Muscle of leg (tissue), 11 donors: ENCODE data around the gene CLCNKB. TPM values are rescaled to one million over a fixed set of nuclear protein-coding genes. Genes with fewer than 3 reads are reported as not detected.
"Not testable (repeated sequence)": the region's sequence is repeated elsewhere in the genome, so short reads cannot be mapped to it uniquely, and the experiment has no call there.

Experiments used
- DNase-seq: peaks from one replicate; pipeline ENCODE4 v3.0.0; 2013
- H3K27ac ChIP-seq: one replicate; pipeline ENCODE4 v1.5.1; 2013; ENCODE audit warnings: mild to moderate bottlenecking, low read length, control low read depth
- H3K27me3 ChIP-seq: one replicate; pipeline ENCODE4 v1.6.1; 2013; ENCODE audit warnings: low read length; ENCODE audit not compliant: control insufficient read depth, insufficient read depth
- H3K36me3 ChIP-seq: one replicate; pipeline ENCODE4 v1.6.1; 2013; ENCODE audit warnings: low read length; ENCODE audit not compliant: control insufficient read depth, insufficient read depth
- H3K4me1 ChIP-seq: one replicate; pipeline ENCODE4 v1.6.1; 2013; ENCODE audit warnings: low read length; ENCODE audit not compliant: control insufficient read depth, insufficient read depth
- H3K4me3 ChIP-seq: one replicate; pipeline ENCODE4 v1.5.1; 2013; ENCODE audit warnings: low read length, control low read depth
- H3K9me3 ChIP-seq: replicated peaks from 2 replicates; pipeline ENCODE4 v1.6.1; 2013; ENCODE audit warnings: low read depth, low read length; ENCODE audit not compliant: control insufficient read depth
- WGBS: methylation state at CpG from one replicate; pipeline ENCODE4 v1.1.5; 2013; ENCODE audit warnings: missing lambda C conversion rate; ENCODE audit not compliant: insufficient coverage; 5-methylcytosine and 5-hydroxymethylcytosine counted together
- polyA plus RNA-seq, 8 donors: library from polyadenylated mRNA; unstranded; fragments of 120-200 nt; gene quantifications; one replicate each; pipeline versions ENCODE4 v1.2.1 to v1.2.3, GENCODE V29; 2013; ENCODE audit warnings: inconsistent platforms in 1 of 8, low replicate concordance in 1 of 8; ENCODE audit not compliant: insufficient read length in 8 of 8, insufficient read depth in 1 of 8
- total RNA-seq: library from RNA; stranded (reverse); fragments of 120-200 nt; gene quantifications from one replicate; pipeline ENCODE4 v1.2.4, GENCODE V29; 2013

The CLCNKB gene
- total and polyA plus RNA-seq, 9 donors = 0.11 to 0.53 (median 0.17) TPM; not detected in 1

- not testable (repeated sequence) for H3K27me3 ChIP-seq, H3K36me3 ChIP-seq, H3K9me3 ChIP-seq, H3K27ac ChIP-seq, H3K4me3 ChIP-seq, H3K4me1 ChIP-seq, DNase-seq
- 86% methylated on average over 4 of the region's 7 CpGs for WGBS
Measured at GRCh38 chr1:16057314-16057915, 13.8 kb downstream of the CLCNKB start.

DNA sequence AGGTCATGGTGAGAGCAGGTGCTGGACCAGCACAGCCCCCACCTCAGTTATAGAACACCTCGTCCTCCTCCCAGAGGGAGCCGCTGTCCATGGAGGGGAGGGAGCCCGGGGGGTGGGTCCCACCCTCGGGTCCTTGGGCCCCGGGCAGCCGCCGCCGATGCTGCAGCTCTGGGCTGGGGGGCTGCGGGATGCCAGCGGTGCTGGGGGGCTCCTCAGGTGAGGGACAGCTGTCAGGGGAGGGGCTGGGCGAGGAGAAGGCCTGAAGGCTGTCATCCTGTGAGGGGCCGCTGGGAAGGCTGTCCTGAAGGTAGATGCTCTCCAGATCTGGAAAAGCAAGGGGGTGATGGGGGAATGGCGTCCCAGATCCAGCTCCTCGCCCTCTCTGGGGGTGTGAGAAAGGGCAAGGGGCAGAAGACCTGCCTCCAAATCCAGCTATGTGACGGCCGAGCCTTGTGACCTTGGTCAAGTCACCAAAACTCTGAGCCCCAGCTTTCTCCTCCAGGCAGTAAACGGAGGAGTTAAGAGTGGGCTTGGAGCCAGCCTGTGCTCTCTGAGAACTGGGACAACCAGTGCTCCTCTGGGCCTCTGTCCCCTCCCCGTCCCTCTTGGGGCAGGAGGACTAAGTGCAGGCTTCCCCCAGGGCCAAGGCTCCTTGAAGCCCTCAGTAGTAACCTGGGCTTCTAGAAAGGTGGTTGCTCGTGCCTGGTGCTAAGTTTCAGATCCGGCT, 15.0 kb downstream of the CLCNKB start:
- H3K9me3 ChIP-seq, DNase-seq, H3K4me3 ChIP-seq, H3K36me3 ChIP-seq, H3K27ac ChIP-seq, H3K4me1 ChIP-seq, H3K27me3 ChIP-seq: not testable (repeated sequence)
- 60% methylated on average over 3 of the region's 20 CpGs for WGBS

DNA sequence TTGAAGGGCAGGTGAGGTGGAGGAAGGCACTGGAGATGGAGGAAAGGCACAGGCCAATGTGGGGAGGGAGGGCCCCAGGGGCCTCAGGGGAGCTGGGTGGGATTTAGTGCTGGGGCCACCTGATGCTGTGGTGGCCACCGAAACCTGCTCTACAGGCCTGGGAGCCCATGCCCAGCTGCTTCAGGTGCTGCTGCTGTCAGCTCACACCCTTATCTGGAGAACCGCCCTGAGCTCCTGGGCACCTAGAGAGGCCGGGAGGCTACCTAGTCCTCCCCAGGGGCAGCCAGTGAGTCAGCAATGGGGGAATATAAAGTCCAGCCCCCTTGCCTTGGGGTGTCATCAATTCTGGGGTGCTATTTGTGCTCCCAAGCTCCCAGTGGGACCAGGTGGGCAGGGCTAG, 17.7 kb downstream of the CLCNKB start:
- 74% methylated on average over 3 of the region's 3 CpGs for WGBS
- H3K27me3 ChIP-seq = peaks cover 8% of the 10 kb centered on the region
- no peaks in the 10 kb centered on the region for H3K36me3 ChIP-seq
- H3K4me3 ChIP-seq = no peak overlapping the region
- H3K9me3 ChIP-seq = no peaks in the 10 kb centered on the region
- no peak for DNase-seq
- no peak overlapping the region for H3K27ac ChIP-seq
- peaks cover 2% of the 10 kb centered on the region for H3K4me1 ChIP-seq

DNA sequence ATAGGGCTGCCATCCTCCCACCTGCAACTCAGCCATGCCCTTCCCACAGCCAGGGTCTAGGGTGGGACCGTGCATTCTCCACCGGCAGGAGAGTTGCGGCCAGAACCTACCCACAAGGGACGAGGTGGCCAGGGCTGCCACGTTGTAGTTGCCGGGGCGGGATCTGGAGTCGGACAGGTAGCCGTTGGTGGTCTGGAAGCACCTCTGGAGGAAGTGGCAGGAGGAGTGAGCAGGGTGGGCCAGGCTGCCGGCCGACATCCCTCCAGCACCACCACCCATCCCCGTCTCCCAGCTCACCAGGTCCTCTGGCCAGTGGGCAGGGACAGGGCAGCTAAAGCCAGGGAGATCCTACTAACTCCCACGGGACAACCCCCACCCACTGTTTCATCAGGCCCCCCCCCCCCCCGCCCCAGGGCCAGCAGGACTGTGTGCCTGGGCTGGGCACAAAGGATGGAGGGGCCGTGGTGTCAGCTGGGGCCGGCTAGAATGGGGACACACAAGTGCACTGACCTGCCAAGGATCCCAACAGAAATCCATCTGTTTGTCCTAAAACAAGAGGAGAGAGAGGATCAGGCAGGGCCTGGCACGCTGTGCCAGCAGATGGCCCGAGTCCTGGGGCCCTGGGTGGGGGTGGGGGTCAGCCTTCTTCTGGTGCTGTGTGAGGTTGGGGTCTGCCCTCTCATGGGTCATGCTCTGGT, 18.6 kb downstream of the CLCNKB start:
- DNase-seq, H3K9me3 ChIP-seq, H3K27ac ChIP-seq, H3K4me1 ChIP-seq, H3K36me3 ChIP-seq, H3K27me3 ChIP-seq, H3K4me3 ChIP-seq: not testable (repeated sequence)
- 83% methylated on average over 1 of the region's 18 CpGs for WGBS

GRCh38 chr1:16062687-16063075, 19.1 kb downstream of the CLCNKB start:
- not testable (repeated sequence) for H3K4me3 ChIP-seq, H3K27ac ChIP-seq, H3K9me3 ChIP-seq, H3K36me3 ChIP-seq, H3K27me3 ChIP-seq, DNase-seq
- WGBS = 77% methylated on average over 4 of the region's 9 CpGs
- peaks cover 13% of the 10 kb centered on the region for H3K4me1 ChIP-seq

- 81% methylated on average over 12 of the region's 15 CpGs for WGBS
- no peak for DNase-seq
- Histone ChIP-seq H3K27ac (no peak overlapping the region), H3K36me3 (no peaks in the 10 kb centered on the region), H3K9me3 (no peaks in the 10 kb centered on the region), H3K27me3 (peaks cover 8% of the 10 kb centered on the region), H3K4me3 (no peak overlapping the region), H3K4me1 (peaks cover 19% of the 10 kb centered on the region)
Measured at GRCh38 chr1:16063226-16063829, 19.7 kb downstream of the CLCNKB start.

DNA sequence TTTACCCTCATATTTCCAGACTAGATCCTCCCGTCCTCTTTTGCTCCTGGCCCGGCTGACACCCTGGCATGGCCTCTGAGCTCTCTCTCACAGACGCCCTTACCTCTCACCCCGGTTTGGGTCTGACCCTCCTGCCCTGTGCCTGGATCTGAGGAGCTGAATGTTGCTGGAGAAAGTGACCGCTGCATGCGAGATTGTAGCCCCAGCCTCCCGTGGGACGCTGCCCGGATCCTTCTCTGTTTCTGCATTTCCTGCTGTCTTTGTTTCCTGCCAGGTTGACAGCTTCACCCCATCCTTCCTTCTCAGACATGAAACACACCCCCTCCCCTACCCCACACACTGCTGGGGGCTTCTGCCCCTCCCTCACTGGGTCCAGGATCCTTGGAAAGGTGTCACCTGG, 20.3 kb downstream of the CLCNKB start:
- WGBS = 37% methylated on average over 7 of the region's 9 CpGs
- Histone ChIP-seq H3K27me3 (peaks cover 8% of the 10 kb centered on the region), H3K36me3 (no peaks in the 10 kb centered on the region), H3K9me3 (no peaks in the 10 kb centered on the region), H3K27ac (no peak overlapping the region), H3K4me1 (peaks cover 23% of the 10 kb centered on the region), H3K4me3 (no peak overlapping the region)
- DNase-seq = no peak

- Histone ChIP-seq H3K9me3 (no peaks in the 10 kb centered on the region), H3K27ac (no peak overlapping the region), H3K36me3 (no peaks in the 10 kb centered on the region), H3K4me1 (peaks cover 23% of the 10 kb centered on the region), H3K27me3 (peaks cover 10% of the 10 kb centered on the region), H3K4me3 (no peak overlapping the region)
- 38% methylated on average over 13 of the region's 13 CpGs for WGBS
- DNase-seq = peak; percentile 47
Measured at GRCh38 chr1:16064536-16065268, 21.1 kb downstream of the CLCNKB start.

DNA sequence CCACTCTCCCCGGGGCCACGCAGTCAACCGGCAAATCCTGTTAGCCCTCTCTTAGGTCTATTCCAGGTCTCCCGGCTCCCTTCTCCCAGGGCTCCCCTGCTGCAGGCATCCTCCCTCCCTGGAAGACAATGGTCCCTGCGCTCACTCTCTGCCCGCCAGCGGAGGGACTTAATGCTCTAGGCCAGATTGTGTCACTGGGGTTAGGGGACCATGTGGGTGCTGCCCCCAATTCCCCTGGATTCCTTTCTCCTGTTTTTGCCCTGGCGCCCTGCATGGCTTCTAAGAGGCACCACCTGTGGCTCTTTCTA, 21.6 kb downstream of the CLCNKB start:
- Histone ChIP-seq H3K27me3 (peaks cover 12% of the 10 kb centered on the region), H3K27ac (no peak overlapping the region), H3K36me3 (no peaks in the 10 kb centered on the region), H3K4me1 (peaks cover 23% of the 10 kb centered on the region), H3K4me3 (no peak overlapping the region), H3K9me3 (no peaks in the 10 kb centered on the region)
- DNase-seq = no peak
- 43% methylated on average over 8 of the region's 8 CpGs for WGBS

DNA sequence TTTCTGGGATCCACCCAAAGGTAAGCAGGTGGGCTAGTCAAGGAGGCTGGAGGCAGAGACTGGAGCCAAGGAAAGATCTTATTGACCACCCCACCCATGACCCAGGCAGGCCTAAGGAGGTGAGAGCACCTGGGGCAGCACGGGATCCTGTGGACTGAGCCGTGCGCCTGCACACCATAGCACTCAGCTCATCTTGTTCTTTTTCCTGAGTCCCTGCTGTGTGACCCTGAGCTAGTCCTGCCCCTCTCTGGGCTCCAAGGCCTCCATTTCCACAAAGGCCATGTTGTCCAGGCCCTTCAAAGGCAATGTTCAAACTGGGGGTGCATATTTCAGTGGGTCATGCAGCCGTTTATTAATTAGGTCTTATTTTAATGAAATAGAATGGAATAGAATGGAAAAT, 22.7 kb downstream of the CLCNKB start:
- WGBS = 50% methylated on average over 2 of the region's 4 CpGs

More for the DNA sequence above, 22.7 kb downstream of the CLCNKB start:
- DNase-seq = no peak
- Histone ChIP-seq H3K27ac (no peak overlapping the region), H3K27me3 (peaks cover 13% of the 10 kb centered on the region), H3K4me3 (no peak overlapping the region), H3K4me1 (peaks cover 23% of the 10 kb centered on the region), H3K9me3 (no peaks in the 10 kb centered on the region), H3K36me3 (no peaks in the 10 kb centered on the region)
